Measurements from ENCODE around the gene HPD.

HPD gene

DNA sequence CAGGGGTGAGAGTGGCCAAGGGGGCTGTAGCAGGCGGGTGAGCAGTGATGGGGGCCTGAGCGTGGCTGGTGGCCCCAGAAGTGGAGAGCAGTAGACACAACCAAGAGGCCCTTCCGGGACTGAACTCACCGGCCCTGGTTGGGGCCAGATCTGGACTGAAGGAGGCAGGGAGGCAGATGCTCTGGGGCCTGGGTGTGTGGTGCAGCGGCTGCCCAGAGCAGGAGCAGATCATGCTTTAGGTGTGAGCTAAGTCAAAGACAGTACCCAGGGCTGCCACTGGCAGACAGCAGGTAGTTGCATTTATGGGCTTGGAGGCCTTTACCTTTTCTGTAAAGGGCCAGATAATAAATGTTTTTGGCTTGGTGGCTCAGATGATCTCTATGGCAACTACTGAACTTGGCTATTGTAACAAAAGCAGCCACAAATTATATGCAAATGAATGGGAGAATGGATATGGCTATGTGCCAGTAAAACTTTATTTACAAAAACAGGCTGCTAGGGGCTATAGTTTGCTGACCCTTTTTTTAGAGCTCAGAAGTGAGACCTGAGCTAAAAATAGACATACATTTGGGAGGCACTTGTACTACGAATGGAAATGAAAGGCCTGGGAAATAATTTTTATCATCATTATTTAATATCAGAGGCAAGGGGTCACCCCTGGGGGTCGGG lies 29.3 kb downstream of the HPD start:
- DNase-seq (ENCODE audit: low spot score) = no peak
- no peak for FAIRE-seq

GRCh38 chr12:121828826-121829225 lies 29.8 kb downstream of the HPD start:
- DNase-seq (ENCODE audit: low spot score) (no peak), FAIRE-seq (no peak)

GRCh38 chr12:121828306-121828705 lies 30.4 kb downstream of the HPD start:
- DNase-seq (ENCODE audit: low spot score) (no peak), FAIRE-seq (no peak)

GRCh38 chr12:121827351-121828099 lies 31.1 kb downstream of the HPD start:
- FAIRE-seq (no peak), DNase-seq (ENCODE audit: low spot score) (no peak)

- no peak for DNase-seq (ENCODE audit: low spot score)
- no peak for FAIRE-seq
Measured at GRCh38 chr12:121826318-121827150, 32.1 kb downstream of the HPD start.

- no peak for DNase-seq (ENCODE audit: low spot score)
- no peak for FAIRE-seq
Measured at GRCh38 chr12:121825041-121825523, 33.6 kb downstream of the HPD start.

DNA sequence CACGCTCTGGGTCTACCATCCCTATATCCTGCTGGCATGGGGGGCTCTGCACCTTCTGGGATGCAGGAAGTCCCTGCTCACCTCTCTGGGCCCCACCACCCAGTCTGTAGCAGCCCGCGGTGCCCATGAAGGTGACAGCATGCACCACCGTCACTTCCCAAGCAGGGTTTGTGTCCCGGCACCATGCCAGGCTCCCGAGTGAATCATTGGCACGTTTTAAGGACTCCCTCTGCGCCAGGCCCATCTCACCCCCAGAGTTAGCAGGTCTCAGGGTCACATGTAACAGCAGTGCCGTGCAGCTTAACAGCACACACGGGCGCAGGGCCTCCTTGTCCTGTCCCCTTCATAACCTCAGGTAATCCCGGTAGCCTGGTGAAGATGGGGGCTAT lies 34.9 kb downstream of the HPD start:
- no peak for DNase-seq (ENCODE audit: low spot score)
- no peak for FAIRE-seq

GRCh38 chr12:121823101-121823726 lies 35.4 kb downstream of the HPD start:
- FAIRE-seq = no peak
- no peak for DNase-seq (ENCODE audit: low spot score)

DNA sequence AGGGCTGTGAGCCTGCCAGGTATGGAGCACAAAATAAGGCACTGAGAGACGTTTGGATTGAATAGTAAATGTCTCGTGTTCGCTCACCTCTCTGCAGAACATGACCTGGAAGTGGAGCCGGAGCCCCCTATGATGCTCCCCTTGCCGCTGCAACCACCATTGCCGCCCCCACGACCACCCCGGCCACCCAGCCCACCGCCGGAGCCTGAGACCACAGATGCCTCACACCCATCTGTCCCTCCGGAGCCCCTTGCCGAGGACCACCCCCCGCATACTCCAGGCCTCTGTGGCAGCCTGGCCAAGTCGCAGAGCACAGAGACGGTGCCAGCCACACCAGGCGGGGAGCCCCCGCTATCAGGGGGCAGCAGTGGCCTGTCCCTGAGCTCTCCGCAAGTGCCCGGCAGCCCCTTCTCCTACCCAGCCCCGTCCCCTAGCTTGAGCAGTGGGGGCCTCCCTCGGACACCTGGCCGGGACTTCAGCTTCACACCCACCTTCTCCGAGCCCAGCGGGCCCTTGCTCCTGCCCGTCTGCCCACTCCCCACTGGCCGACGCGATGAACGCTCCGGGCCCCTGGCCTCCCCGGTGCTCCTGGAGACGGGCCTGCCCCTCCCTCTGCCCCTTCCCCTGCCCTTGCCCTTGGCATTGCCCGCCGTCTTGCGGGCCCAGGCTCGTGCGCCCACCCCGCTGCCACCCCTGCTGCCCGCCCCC lies 36.1 kb downstream of the HPD start:
- FAIRE-seq (no peak), DNase-seq (ENCODE audit: low spot score) (no peak)

DNA sequence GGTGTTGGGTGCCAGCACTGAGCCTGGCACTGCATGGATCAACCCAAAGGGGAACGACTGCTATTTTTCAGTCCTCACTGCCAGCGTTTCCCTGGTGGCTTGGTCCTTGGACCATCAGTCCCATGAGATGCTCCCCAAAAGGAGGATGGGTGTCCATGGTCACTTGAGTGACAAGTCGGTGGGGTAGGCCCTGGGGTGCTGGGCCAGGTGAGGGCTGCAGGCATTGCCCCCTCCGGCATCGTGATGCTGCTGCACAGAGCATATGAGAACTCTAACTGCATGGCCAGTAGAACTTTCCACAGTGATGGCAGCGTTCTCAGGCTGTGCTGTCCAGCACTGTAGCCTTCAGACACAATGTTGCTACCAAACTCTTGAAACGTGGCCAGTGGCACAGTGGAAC lies 38.6 kb downstream of the HPD start:
- no peak for FAIRE-seq

DNA sequence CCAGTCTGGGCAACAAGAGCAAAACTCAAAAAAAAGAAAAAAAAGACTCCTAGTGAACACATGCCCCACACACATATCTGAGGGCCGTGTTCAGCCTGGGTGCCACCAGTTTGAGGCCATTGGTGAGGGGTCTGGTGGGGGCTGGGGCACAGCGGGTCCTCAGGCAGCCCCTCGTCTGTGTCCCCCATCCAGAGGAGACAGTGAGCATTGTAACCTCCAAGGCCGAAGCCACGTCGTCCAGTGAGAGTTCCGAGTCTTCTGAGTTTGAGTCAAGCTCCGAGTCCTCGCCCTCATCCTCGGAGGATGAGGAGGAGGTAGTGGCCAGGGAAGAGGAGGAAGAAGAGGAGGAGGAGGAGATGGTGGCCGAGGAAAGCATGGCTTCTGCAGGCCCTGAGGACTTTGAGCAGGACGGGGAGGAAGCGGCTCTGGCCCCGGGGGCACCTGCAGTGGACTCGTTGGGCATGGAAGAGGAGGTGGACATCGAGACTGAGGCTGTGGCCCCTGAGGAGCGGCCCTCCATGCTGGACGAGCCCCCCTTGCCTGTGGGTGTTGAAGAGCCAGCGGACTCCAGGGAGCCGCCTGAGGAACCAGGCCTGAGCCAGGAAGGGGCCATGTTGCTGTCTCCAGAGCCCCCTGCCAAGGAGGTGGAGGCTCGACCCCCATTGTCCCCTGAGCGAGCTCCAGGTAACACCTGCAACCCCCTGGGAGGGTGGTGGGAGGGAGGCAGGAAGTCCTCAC lies 39.3 kb downstream of the HPD start:
- FAIRE-seq (no peak), DNase-seq (ENCODE audit: low spot score) (no peak)

More for the DNA sequence above, 38.6 kb downstream of the HPD start:
- no peak for DNase-seq (ENCODE audit: low spot score)

DNA sequence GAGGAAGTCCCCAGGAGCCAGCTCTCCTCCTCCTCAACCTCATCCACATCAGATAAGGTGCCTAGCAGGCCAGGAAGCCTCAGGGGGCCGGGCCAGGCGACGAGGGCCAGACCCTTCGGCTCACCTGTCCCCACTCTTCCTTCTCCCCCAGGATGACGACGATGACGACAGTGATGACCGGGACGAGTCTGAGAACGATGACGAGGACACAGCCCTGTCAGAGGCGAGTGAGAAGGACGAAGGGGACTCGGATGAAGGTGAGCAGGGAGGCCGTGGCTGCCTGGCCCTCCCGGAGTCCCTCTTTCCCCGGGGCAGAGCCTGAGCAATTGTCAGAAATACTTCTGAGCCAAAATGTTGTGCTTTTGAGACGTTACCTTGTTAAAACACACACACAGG lies 41.0 kb downstream of the HPD start:
- no peak for FAIRE-seq
- no peak for DNase-seq (ENCODE audit: low spot score)

- FAIRE-seq (no peak), DNase-seq (ENCODE audit: low spot score) (no peak)
Measured at GRCh38 chr12:121816925-121817647, 41.6 kb downstream of the HPD start.

DNA sequence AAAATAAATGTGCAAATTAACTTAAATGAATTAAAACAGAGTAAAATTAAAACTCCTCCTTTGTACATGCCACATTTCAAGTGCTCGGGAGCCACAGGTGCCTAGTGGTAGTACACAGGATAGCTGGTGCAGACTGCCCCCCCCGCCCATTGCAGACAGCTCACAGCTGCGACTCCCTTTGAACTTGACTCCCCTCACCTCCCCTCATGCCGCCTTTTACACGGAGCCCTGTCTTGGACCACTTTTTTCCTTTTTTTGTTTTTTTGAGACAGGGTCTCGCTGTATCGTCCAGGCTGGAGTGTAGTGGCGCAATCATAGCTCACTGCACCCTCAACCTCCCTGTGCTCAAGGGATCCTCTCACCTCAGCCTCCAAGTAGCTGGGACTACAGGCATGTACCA lies 43.4 kb downstream of the HPD start:
- DNase-seq (ENCODE audit: low spot score) = no peak
- no peak for FAIRE-seq

- FAIRE-seq = no peak
- no peak for DNase-seq (ENCODE audit: low spot score)
Measured at GRCh38 chr12:121814429-121815119, 44.1 kb downstream of the HPD start.

GRCh38 chr12:121813951-121814350 lies 44.7 kb downstream of the HPD start:
- FAIRE-seq (no peak), DNase-seq (ENCODE audit: low spot score) (no peak)

DNA sequence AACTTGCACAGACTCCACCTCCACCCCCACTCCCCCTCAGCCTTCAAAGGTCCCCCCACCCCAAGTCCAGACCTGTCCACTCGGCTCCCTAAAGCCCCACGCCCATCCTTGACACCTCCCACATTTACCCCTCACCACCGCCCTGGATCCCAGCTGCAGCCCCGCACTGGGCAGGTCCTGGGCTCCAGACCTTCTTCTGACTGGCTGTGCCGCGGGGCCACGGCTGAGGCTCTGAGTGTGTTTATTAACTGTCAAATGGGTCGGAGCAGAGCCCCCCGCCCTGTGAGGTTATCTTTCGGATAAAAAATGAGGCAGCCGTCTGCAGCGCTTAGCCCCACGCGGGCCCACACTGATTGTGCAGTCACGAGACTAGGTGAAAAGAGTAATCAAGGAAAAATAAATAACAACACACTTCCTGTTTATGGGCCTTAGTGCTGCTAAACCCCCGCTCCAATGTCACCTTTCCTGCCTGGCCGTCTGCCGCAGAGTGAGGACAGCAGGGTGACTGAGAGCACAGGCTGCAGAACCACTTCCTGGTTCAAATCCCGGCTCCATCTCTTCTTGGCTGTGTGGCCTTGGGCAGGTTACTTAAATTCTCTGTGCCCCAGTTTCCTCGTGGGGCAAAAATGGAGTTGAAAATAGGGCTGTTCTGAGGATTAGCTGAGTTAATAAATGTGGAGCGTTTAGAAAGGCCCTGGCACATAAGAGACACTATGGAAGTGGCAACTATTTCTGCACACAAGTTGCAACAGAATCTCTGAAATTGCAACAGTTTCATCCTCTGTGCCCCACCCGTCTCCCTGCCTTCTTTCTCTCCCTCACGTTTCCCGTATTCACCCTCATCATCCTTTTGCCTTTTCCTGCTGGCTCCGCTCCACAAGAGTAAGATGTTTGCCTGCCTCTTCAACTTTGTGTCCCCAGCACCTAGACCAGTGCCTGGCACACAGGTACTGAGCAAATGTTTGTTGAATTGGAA lies 45.5 kb downstream of the HPD start:
- FAIRE-seq (no peak), DNase-seq (ENCODE audit: low spot score) (no peak)
